PC-3 (cell line): ENCODE measurements around the gene PSORS1C1.

ENCODE experiments used
- CTCF ChIP-seq: fragments of 300-600 bp; sonication (generic); conservative IDR thresholded peaks from 2 replicates; pipeline ENCODE4 v1.5.1; 2017; ENCODE audit warnings: antibody characterized with exemption, low read depth, mild to moderate bottlenecking, low read length
- EZH2 ChIP-seq: fragments of 300-600 bp; sonication (generic); IDR thresholded peaks from one replicate; pipeline ENCODE4 v1.6.1; 2017; ENCODE audit warnings: antibody characterized with exemption, mild to moderate bottlenecking, low read length; ENCODE audit not compliant: unreplicated experiment
- EZH2phosphoT487 ChIP-seq: fragments of 300-600 bp; sonication (generic); IDR thresholded peaks from 2 replicates; pipeline ENCODE4 v1.6.1; 2018; ENCODE audit warnings: mild to moderate bottlenecking, antibody characterized with exemption, low read length, borderline replicate concordance

- TF ChIP-seq CTCF (no peak), EZH2phosphoT487 (no peak), EZH2 (no peak)
These were observed 24.4 kb downstream of the PSORS1C1 start, which contains the start of gene PSORS1C2 for GRCh38 chr6:31138982-31139381.
